H9 (cell line): ENCODE results near the gene ANKRD44. TPM values are rescaled to one million over a fixed set of nuclear protein-coding genes. Genes with fewer than 3 reads are reported as not detected.

Experiments used
- DNase-seq: peaks from one replicate; pipeline ENCODE4 v3.0.0-alpha.2; 2017
- H2AFZ ChIP-seq: one replicate; pipeline ENCODE4 v1.6.1; 2013; ENCODE audit warnings: mild to moderate bottlenecking, low read length, control low read depth, moderate library complexity
- H2AK5ac ChIP-seq: 2 replicates; pipeline ENCODE4 v1.6.1; 2013; ENCODE audit warnings: low read length, control low read depth, mixed read lengths; ENCODE audit not compliant: insufficient read length
- H2BK120ac ChIP-seq: one replicate; pipeline ENCODE4 v1.6.1; 2013; ENCODE audit warnings: low read depth, mild to moderate bottlenecking, low read length, control low read depth, inconsistent platforms; ENCODE audit not compliant: poor library complexity, severe bottlenecking
- H2BK12ac ChIP-seq: 2 replicates; pipeline ENCODE4 v1.6.1; 2013; ENCODE audit warnings: low read length, control low read depth, mixed read lengths, low read depth; ENCODE audit not compliant: insufficient read length
- H2BK15ac ChIP-seq: 2 replicates; pipeline ENCODE4 v1.6.1; 2013; ENCODE audit warnings: low read depth, low read length, control low read depth
- H2BK20ac ChIP-seq: one replicate; pipeline ENCODE4 v1.6.1; 2013; ENCODE audit warnings: low read depth, mild to moderate bottlenecking, low read length, control low read depth, inconsistent platforms; ENCODE audit not compliant: poor library complexity, severe bottlenecking
- H2BK5ac ChIP-seq: 2 replicates; pipeline ENCODE4 v1.6.1; 2013; ENCODE audit warnings: low read length, control low read depth, mixed read lengths; ENCODE audit not compliant: insufficient read length
- H3K14ac ChIP-seq: 2 replicates; pipeline ENCODE4 v1.6.1; 2013; ENCODE audit warnings: low read length, control low read depth; ENCODE audit not compliant: insufficient read depth
- H3K18ac ChIP-seq: 2 replicates; pipeline ENCODE4 v1.6.1; 2013; ENCODE audit warnings: low read depth, mild to moderate bottlenecking, mixed read lengths, low read length, control low read depth; ENCODE audit not compliant: insufficient read length
- H3K23ac ChIP-seq: 2 replicates; pipeline ENCODE4 v1.6.1; 2013; ENCODE audit warnings: low read length, control low read depth, mixed read lengths, low read depth; ENCODE audit not compliant: insufficient read length
- H3K23me2 ChIP-seq: 2 replicates; pipeline ENCODE4 v1.6.1; 2013; ENCODE audit warnings: low read depth, mild to moderate bottlenecking, mixed read lengths, low read length, control low read depth; ENCODE audit not compliant: insufficient read length, poor library complexity, severe bottlenecking
- H3K27ac ChIP-seq: 2 replicates; pipeline ENCODE4 v1.5.1; 2013; ENCODE audit warnings: low read length, control low read depth, mixed read lengths, low read depth; ENCODE audit not compliant: insufficient read length
- H3K27me3 ChIP-seq: 2 replicates; pipeline ENCODE4 v1.6.1; 2013; ENCODE audit warnings: low read length, control low read depth, inconsistent platforms; ENCODE audit not compliant: insufficient read depth
- H3K4ac ChIP-seq: 2 replicates; pipeline ENCODE4 v1.6.1; 2013; ENCODE audit warnings: low read depth, mild to moderate bottlenecking, control low read depth, inconsistent platforms, low read length, moderate library complexity
- H3K4me1 ChIP-seq: 2 replicates; pipeline ENCODE4 v1.6.1; 2013; ENCODE audit warnings: low read length, control low read depth, inconsistent platforms; ENCODE audit not compliant: insufficient read depth
- H3K4me2 ChIP-seq: 2 replicates; pipeline ENCODE4 v1.6.1; 2013; ENCODE audit warnings: low read length, control low read depth, mixed read lengths; ENCODE audit not compliant: insufficient read length, insufficient read depth
- H3K56ac ChIP-seq: 2 replicates; pipeline ENCODE4 v1.6.1; 2013; ENCODE audit warnings: low read depth, mild to moderate bottlenecking, mixed read lengths, low read length, control low read depth; ENCODE audit not compliant: insufficient read length
- H3K79me1 ChIP-seq: 2 replicates; pipeline ENCODE4 v1.6.1; 2013; ENCODE audit warnings: low read depth, mild to moderate bottlenecking, moderate library complexity, low read length, control low read depth, inconsistent platforms; ENCODE audit not compliant: insufficient read depth, poor library complexity, severe bottlenecking
- H3K79me2 ChIP-seq: 2 replicates; pipeline ENCODE4 v1.6.1; 2013; ENCODE audit warnings: low read length, control low read depth, inconsistent platforms; ENCODE audit not compliant: insufficient read depth
- H3K9ac ChIP-seq: 2 replicates; pipeline ENCODE4 v1.6.1; 2013; ENCODE audit warnings: low read length, control low read depth, mixed read lengths; ENCODE audit not compliant: insufficient read length; ENCODE audit errors: extremely low read depth
- H3K9me3 ChIP-seq: one replicate; pipeline ENCODE4 v1.6.1; 2013; ENCODE audit warnings: low read depth, low read length, inconsistent platforms; ENCODE audit not compliant: control insufficient read depth
- H3T11ph ChIP-seq: one replicate; pipeline ENCODE4 v1.6.1; 2013; ENCODE audit warnings: mild to moderate bottlenecking, low read length, control low read depth, inconsistent platforms
- H4K20me1 ChIP-seq: one replicate; pipeline ENCODE4 v1.6.1; 2013; ENCODE audit not compliant: control insufficient read depth, insufficient read length, insufficient read depth
- H4K5ac ChIP-seq: 2 replicates; pipeline ENCODE4 v1.6.1; 2013; ENCODE audit warnings: low read depth, mild to moderate bottlenecking, mixed read lengths, low read length, control low read depth; ENCODE audit not compliant: insufficient read length
- H4K8ac ChIP-seq: replicated peaks from 2 replicates; pipeline ENCODE4 v1.6.1; 2013; ENCODE audit warnings: low read length, control low read depth, mixed read lengths, low read depth; ENCODE audit not compliant: insufficient read length
- H4K91ac ChIP-seq: 2 replicates; pipeline ENCODE4 v1.6.1; 2013; ENCODE audit warnings: low read depth, mild to moderate bottlenecking, moderate library complexity, mixed read lengths, low read length, control low read depth; ENCODE audit not compliant: insufficient read length
- H3K27ac Mint-ChIP-seq, 3 experiments: 2 replicates in 2 of 3; 3 replicates in 1 of 3; pipeline ENCODE4 v1.8.0; 2020 to 2021; ENCODE audit warnings: mixed read lengths in 3 of 3, mild to moderate bottlenecking in 1 of 3, moderate library complexity in 1 of 3
- H3K27me3 Mint-ChIP-seq: 2 replicates; pipeline ENCODE4 v1.8.0; 2021; ENCODE audit warnings: low read depth, mild to moderate bottlenecking, moderate library complexity, mixed read lengths
- H3K36me3 Mint-ChIP-seq, 3 experiments: 2 replicates in 2 of 3; 3 replicates in 1 of 3; pipeline ENCODE4 v1.8.0; 2020 to 2021; ENCODE audit warnings: low read depth in 3 of 3, mixed read lengths in 3 of 3; ENCODE audit not compliant: insufficient read depth in 1 of 3
- H3K4me1 Mint-ChIP-seq, 2 experiments: 2 replicates each; pipeline ENCODE4 v1.8.0; 2020; ENCODE audit warnings: mixed read lengths in 2 of 2
- H3K4me3 Mint-ChIP-seq, 2 experiments: 2 replicates in 1 of 2; 3 replicates in 1 of 2; pipeline ENCODE4 v1.8.0; 2020 to 2021; ENCODE audit warnings: mild to moderate bottlenecking in 2 of 2, mixed read lengths in 2 of 2, moderate library complexity in 1 of 2
- H3K9me3 Mint-ChIP-seq, 2 experiments: 2 replicates in 1 of 2; 3 replicates in 1 of 2; pipeline ENCODE4 v1.8.0; 2020; ENCODE audit warnings: mild to moderate bottlenecking in 2 of 2, mixed read lengths in 2 of 2, moderate library complexity in 1 of 2
- CTCF ChIP-seq: fragments of 200-600 bp; sonication (generic); conservative IDR thresholded peaks from 3 replicates; pipeline ENCODE4 v1.8.0; 2021; ENCODE audit warnings: antibody characterized with exemption, mild to moderate bottlenecking
- WGBS: extraction: QIAGEN DNeasy Blood & Tissue Kit; methylation state at CpG from one replicate; pipeline ENCODE4 v1.1.7; 2013; ENCODE audit warnings: missing lambda C conversion rate, low lambda C conversion rate, mixed read lengths; ENCODE audit not compliant: insufficient read length; ENCODE audit errors: extremely low coverage; 5-methylcytosine and 5-hydroxymethylcytosine counted together
- total RNA-seq: library from RNA; stranded (reverse); gene quantifications from 2 replicates; pipeline ENCODE4 v1.2.1, GENCODE V29; 2021

Gene ANKRD44
- total RNA-seq, 1 experiment from 2014 or later: 1.9 TPM

- WGBS: no CpG with 5 or more reads among the region's 4 CpGs
- Histone ChIP-seq H2AK5ac (no peak overlapping the region), H3K18ac (no peak overlapping the region), H2BK5ac (no peak overlapping the region), H4K20me1 (no peaks in the 10 kb centered on the region), H3K56ac (no peak overlapping the region), H2BK12ac (no peak overlapping the region), H4K91ac (no peak overlapping the region), H4K8ac (no peak overlapping the region), H3K9ac (no peak overlapping the region), H2BK20ac (no peak overlapping the region), H3K79me1 (no peaks in the 10 kb centered on the region), H3K27me3 (no peaks in the 10 kb centered on the region), H3K4me2 (no peak overlapping the region), H3K4ac (no peak overlapping the region), H2AFZ (no peak overlapping the region), H3K14ac (no peak overlapping the region), H3K23ac (no peak overlapping the region), H4K5ac (peak overlapping the region; percentile 12), H3K79me2 (no peaks in the 10 kb centered on the region), H3K9me3 (no peaks in the 10 kb centered on the region), H3K23me2 (no peaks in the 10 kb centered on the region), H2BK120ac (no peak overlapping the region), H2BK15ac (no peak overlapping the region), H3K4me1 (no peaks in the 10 kb centered on the region; the same call in 1 of the 2 replicates), H3T11ph (no peak overlapping the region), H3K27ac (no peak overlapping the region)
- TF ChIP-seq CTCF: no peak
- H3K27ac Mint-ChIP-seq: no peak overlapping the region
- H3K4me3 Mint-ChIP-seq: no peak overlapping the region
- no peaks in the 10 kb centered on the region for H3K36me3 Mint-ChIP-seq
- no peaks in the 10 kb centered on the region for H3K4me1 Mint-ChIP-seq
- H3K27me3 Mint-ChIP-seq: no peaks in the 10 kb centered on the region; the same call in 1 of the 2 replicates
- H3K9me3 Mint-ChIP-seq: no peaks in the 10 kb centered on the region; a peak in 1 of 5 replicates
- no peak for DNase-seq
Measured at GRCh38 chr2:197248001-197248401, 62.6 kb downstream of the ANKRD44 start.
